ENCODE measurements around the gene RIOK3. TPM values are rescaled to one million over a fixed set of nuclear protein-coding genes. Genes with fewer than 3 reads are reported as not detected.
A peak's percentile ranks its signal among the peaks of the same experiment; 100 is the strongest.

RIOK3 gene
- total RNA-seq, 4 donors from 2014 or later, result 77.3 to 220 (median 114) TPM

DNA sequence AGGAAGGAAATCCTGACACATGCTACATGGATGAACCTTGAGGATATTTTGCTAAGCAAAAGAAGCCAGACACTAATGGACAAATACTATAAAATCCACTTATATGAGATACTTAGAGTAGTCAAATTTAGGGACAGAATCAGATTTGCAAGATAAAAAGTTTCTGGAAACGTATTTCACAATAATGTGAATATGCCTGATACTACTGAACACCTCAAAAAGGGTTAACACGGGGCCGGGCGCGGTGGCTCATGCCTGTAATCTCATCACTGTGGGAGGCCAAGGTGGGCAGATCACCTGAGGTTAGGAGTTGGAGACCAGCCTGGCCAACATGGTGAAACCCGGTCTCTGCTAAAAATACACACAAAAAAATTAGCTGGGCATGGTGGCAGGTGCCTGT lies 48.5 kb downstream of the RIOK3 start:
- in situ Hi-C loops (cut with MboI; ENCODE audit: low sequenced_read_pairs in 4 of 4), result loop anchor here in 1 of 4 donors (25.0 kb wide), 1 partner anchor 311 kb away; no protein-coding TSS in a partner anchor
- ATAC-seq (no peak), DNase-seq (no peak)
- Histone ChIP-seq H3K4me1 (peaks cover 16 to 22% of the 10 kb centered on the region in 2 donors), H3K36me3 (no peaks in the 10 kb centered on the region), H3K27ac (no peak overlapping the region), H3K9me3 (no peaks in the 10 kb centered on the region), H3K27me3 (no peaks in the 10 kb centered on the region), H3K4me3 (no peak overlapping the region)
- intact Hi-C loops (cut with DNase I; ENCODE audit: low total_unique reads), result loop anchor here (2.0 to 10.0 kb wide), 3 partner anchors 323 to 567 kb away; partner anchors contain the start of genes CABLES1 and RBBP8
- no peak for TF ChIP-seq POLR2A (IDR thresholded peaks at IDR 0.05)
- TF ChIP-seq, protein P1, sequence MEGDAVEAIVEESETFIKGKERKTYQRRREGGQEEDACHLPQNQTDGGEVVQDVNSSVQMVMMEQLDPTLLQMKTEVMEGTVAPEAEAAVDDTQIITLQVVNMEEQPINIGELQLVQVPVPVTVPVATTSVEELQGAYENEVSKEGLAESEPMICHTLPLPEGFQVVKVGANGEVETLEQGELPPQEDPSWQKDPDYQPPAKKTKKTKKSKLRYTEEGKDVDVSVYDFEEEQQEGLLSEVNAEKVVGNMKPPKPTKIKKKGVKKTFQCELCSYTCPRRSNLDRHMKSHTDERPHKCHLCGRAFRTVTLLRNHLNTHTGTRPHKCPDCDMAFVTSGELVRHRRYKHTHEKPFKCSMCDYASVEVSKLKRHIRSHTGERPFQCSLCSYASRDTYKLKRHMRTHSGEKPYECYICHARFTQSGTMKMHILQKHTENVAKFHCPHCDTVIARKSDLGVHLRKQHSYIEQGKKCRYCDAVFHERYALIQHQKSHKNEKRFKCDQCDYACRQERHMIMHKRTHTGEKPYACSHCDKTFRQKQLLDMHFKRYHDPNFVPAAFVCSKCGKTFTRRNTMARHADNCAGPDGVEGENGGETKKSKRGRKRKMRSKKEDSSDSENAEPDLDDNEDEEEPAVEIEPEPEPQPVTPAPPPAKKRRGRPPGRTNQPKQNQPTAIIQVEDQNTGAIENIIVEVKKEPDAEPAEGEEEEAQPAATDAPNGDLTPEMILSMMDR (IDR thresholded peaks at IDR 0.05 in 4 of 5, conservative IDR thresholded peaks at IDR 0.05 in 1 of 5), result no peak

DNA sequence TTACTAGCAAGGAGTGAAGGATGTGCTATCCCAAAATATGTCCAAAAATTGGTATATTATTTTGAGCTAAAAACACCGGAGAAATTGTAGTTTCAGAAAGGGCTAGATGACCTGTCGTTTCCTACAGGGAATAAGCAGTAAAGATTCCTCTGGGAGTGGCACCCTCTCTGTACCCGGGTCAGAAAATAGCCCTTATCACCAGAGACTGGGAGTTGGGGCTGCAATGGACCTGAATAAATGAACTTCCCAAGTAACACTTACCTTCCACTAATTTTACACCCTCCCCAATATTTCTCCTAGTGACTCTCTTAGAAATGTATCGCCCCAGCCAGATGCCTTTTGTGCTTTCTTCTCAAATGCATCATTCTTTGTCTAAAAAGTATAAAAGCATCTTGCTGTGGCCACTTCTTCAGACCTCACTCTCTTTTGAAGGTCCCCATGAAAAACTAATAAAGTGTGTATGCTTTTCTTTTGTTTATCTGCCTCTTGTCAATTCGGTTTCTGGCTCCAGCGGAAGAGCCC lies 49.5 kb downstream of the RIOK3 start:
- no peaks in the 10 kb centered on the region for H3K27me3 ChIP-seq
- ATAC-seq (peak in 1 of 2 donors; percentile 2), DNase-seq (no peak)
- H3K36me3 ChIP-seq, result no peaks in the 10 kb centered on the region
- TF ChIP-seq, protein P1 (IDR thresholded peaks at IDR 0.05 in 4 of 5, conservative IDR thresholded peaks at IDR 0.05 in 1 of 5), result no peak
- TF ChIP-seq POLR2A (IDR thresholded peaks at IDR 0.05), result no peak
- H3K9me3 ChIP-seq, result no peaks in the 10 kb centered on the region
- H3K4me1 ChIP-seq, result peaks cover 16 to 22% of the 10 kb centered on the region in 2 donors
- H3K4me3 ChIP-seq, result peak overlapping the region; percentile 77 to 89 (median 82)
- intact Hi-C loops (cut with DNase I; ENCODE audit: low total_unique reads) (loop anchor here (1.0 to 10.0 kb wide), 6 partner anchors 49 to 568 kb away; partner anchors contain the start of genes CABLES1, NPC1, RBBP8 and RIOK3), in situ Hi-C loops (cut with MboI; ENCODE audit: low sequenced_read_pairs in 4 of 4) (loop anchor here in 1 of 4 donors (25.0 kb wide), 1 partner anchor 310 kb away; no protein-coding TSS in a partner anchor)
- peak overlapping the region; percentile 91 to 94 (median 92) for H3K27ac ChIP-seq

DNA sequence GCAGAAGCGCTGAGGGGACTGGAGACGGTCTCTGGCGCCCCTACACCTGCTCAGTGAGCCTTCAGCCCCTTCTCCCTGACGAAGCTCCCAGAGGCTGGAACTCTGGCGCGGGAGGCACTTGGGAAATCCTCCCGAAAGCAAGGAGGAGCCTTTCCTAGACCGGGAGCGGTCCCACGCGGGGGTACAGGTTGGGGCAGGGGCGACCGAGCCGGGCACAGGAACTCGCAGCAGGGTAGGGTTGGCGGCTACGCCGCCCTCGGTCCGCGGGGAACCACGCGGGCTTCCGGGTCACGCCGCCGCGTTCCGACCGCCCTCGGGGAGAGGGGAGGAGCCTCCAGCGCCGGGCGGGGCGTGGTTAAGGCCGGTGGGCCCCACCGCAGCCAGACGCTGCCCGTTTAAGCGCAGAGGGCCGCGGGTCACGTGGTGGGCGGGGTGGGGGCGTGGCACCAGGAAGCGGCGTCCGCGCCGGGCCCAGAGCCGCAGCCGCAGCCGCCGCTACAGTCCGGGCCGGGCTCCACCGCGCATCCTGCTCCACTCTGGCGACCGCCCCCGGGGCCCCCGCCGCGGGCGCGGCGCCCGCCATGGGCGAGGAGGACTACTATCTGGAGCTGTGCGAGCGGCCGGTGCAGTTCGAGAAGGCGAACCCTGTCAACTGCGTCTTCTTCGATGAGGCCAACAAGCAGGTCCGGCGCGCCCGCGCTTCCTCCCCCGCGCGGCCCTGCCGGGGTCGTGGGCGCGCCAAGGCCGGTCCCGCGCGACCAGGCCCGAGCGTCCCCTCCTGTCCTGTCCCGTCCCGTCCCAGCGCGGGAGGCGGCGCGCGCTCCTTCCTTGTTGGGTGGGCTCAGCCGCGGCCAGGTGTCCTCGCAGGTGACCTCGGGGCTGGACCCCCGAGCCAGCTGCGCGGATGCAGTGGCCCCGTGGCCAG lies 50.2 kb downstream of the RIOK3 start, which contains the start of gene RMC1:
Gene RMC1 (plus strand): TSS at position 474 of the 925 bp plus-strand sequence. CDS start 108 bp downstream, at position 582.
- Histone ChIP-seq H3K9me3 (no peaks in the 10 kb centered on the region), H3K27me3 (no peaks in the 10 kb centered on the region), H3K4me1 (peaks cover 16 to 22% of the 10 kb centered on the region in 2 donors), H3K36me3 (no peaks in the 10 kb centered on the region), H3K4me3 (peak within 1 kb of the TSS; percentile 77 to 89 (median 82)), H3K27ac (peak within 1 kb of the TSS; percentile 91 to 94 (median 92))
- ATAC-seq (peak; percentile 94), DNase-seq (peak; percentile 93 to 94)
- TF ChIP-seq POLR2A (IDR thresholded peaks at IDR 0.05), result peak; percentile 74 to 81
- TF ChIP-seq, protein P1 (IDR thresholded peaks at IDR 0.05 in 4 of 5, conservative IDR thresholded peaks at IDR 0.05 in 1 of 5), result peak in 3 of 5 experiments; percentile 6 to 38 (median 29)
- in situ Hi-C loops (cut with MboI; ENCODE audit: low sequenced_read_pairs in 4 of 4) (loop anchor here in 1 of 4 donors (25.0 kb wide), 1 partner anchor 309 kb away; no protein-coding TSS in a partner anchor), intact Hi-C loops (cut with DNase I; ENCODE audit: low total_unique reads) (loop anchor here (1.0 to 10.0 kb wide), 6 partner anchors 50 to 568 kb away; partner anchors contain the start of genes CABLES1, NPC1, RBBP8 and RIOK3)

DNA sequence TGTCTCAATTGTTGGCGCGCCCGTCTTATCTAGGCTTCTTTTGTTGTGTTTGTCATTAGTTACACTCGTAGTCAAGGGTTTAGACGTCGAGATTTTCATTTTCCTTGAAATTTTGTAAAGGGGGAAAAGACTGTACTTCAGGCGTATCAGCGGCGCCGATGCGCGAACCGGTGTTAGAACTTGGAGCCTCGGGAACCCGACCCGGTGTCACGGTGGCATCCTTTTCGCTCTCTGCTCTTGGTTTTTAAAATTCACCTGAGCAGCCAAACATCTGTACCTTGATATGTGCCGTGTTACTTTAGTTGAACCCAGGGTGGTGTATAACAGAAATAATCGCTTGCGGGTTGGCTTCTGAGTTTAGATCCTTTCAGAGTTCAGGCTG lies 50.9 kb downstream of the RIOK3 start:
- peaks cover 16 to 22% of the 10 kb centered on the region in 2 donors for H3K4me1 ChIP-seq
- H3K4me3 ChIP-seq, result peak overlapping the region; percentile 77 to 89 (median 82)
- in situ Hi-C loops (cut with MboI; ENCODE audit: low sequenced_read_pairs in 4 of 4) (loop anchor here in 1 of 4 donors (25.0 kb wide), 1 partner anchor 308 kb away; no protein-coding TSS in a partner anchor), intact Hi-C loops (cut with DNase I; ENCODE audit: low total_unique reads) (loop anchor here (1.0 to 10.0 kb wide), 6 partner anchors 51 to 569 kb away; partner anchors contain the start of genes CABLES1, NPC1, RBBP8 and RIOK3)
- no peaks in the 10 kb centered on the region for H3K9me3 ChIP-seq
- DNase-seq (no peak), ATAC-seq (no peak)
- H3K27ac ChIP-seq, result peak overlapping the region; percentile 80 to 92 (median 91)
- TF ChIP-seq, protein P1 (IDR thresholded peaks at IDR 0.05 in 4 of 5, conservative IDR thresholded peaks at IDR 0.05 in 1 of 5), result no peak
- no peak for TF ChIP-seq POLR2A (IDR thresholded peaks at IDR 0.05)
- H3K27me3 ChIP-seq, result no peaks in the 10 kb centered on the region
- no peaks in the 10 kb centered on the region for H3K36me3 ChIP-seq
